HG02885 (cell line): ENCODE data around the gene LAP3.

Experiments used
- ATAC-seq: cut with Tn5 transposase; IDR thresholded peaks from one replicate; pipeline ENCODE4 v1.9.1; 2021; ENCODE audit warnings: mild to moderate bottlenecking; ENCODE audit not compliant: unreplicated experiment, poor library complexity

LAP3 gene

GRCh38 chr4:17614416-17615299, 37.7 kb downstream of the LAP3 start, which contains the start of gene MED28:
MED28 (plus strand) TSS chr4:17614641; CDS start chr4:17614655, 14 bp downstream.
- peak; percentile 95 for ATAC-seq

GRCh38 chr4:17616283-17616682, 39.3 kb downstream of the LAP3 start:
- ATAC-seq: no peak

GRCh38 chr4:17618926-17619325, 41.9 kb downstream of the LAP3 start:
- ATAC-seq: no peak

GRCh38 chr4:17619416-17620105, 42.6 kb downstream of the LAP3 start:
- no peak for ATAC-seq

- no peak for ATAC-seq
Measured at GRCh38 chr4:17623451-17624001, 46.5 kb downstream of the LAP3 start.

GRCh38 chr4:17624821-17625220, 47.8 kb downstream of the LAP3 start:
- ATAC-seq: no peak

- no peak for ATAC-seq
Measured at GRCh38 chr4:17630228-17630627, 53.2 kb downstream of the LAP3 start.

GRCh38 chr4:17633600-17633999, 56.6 kb downstream of the LAP3 start:
- ATAC-seq: no peak

GRCh38 chr4:17635056-17635455, 58.1 kb downstream of the LAP3 start:
- no peak for ATAC-seq

- peak; percentile 14 for ATAC-seq
Measured at GRCh38 chr4:17636341-17636695, 59.3 kb downstream of the LAP3 start.

- ATAC-seq: peak; percentile 95
Measured at GRCh38 chr4:17636696-17637622, 60.0 kb downstream of the LAP3 start.

- ATAC-seq: no peak
Measured at GRCh38 chr4:17639136-17639535, 62.1 kb downstream of the LAP3 start.

- no peak for ATAC-seq
Measured at GRCh38 chr4:17642398-17642783, 65.4 kb downstream of the LAP3 start.

GRCh38 chr4:17646693-17647092, 69.7 kb downstream of the LAP3 start:
- ATAC-seq: no peak

GRCh38 chr4:17647176-17647806, 70.3 kb downstream of the LAP3 start:
- no peak for ATAC-seq

GRCh38 chr4:17647927-17648326, 70.9 kb downstream of the LAP3 start:
- no peak for ATAC-seq

- no peak for ATAC-seq
Measured at GRCh38 chr4:17650406-17650805, 73.4 kb downstream of the LAP3 start.

- ATAC-seq: no peak
Measured at GRCh38 chr4:17654701-17655100, 77.7 kb downstream of the LAP3 start.

- no peak for ATAC-seq
Measured at GRCh38 chr4:17657090-17657489, 80.1 kb downstream of the LAP3 start.
